ENCODE measurements around the gene TMEM91. TPM values are rescaled to one million over a fixed set of nuclear protein-coding genes. Genes with fewer than 3 reads are reported as not detected.
A peak's percentile ranks its signal among the peaks of the same experiment; 100 is the strongest.
"Not testable (repeated sequence)": the region's sequence is repeated elsewhere in the genome, so short reads cannot be mapped to it uniquely, and the experiment has no call there.

Gene TMEM91
- total RNA-seq, 1 donor from 2014 or later = 23.5 TPM

DNA sequence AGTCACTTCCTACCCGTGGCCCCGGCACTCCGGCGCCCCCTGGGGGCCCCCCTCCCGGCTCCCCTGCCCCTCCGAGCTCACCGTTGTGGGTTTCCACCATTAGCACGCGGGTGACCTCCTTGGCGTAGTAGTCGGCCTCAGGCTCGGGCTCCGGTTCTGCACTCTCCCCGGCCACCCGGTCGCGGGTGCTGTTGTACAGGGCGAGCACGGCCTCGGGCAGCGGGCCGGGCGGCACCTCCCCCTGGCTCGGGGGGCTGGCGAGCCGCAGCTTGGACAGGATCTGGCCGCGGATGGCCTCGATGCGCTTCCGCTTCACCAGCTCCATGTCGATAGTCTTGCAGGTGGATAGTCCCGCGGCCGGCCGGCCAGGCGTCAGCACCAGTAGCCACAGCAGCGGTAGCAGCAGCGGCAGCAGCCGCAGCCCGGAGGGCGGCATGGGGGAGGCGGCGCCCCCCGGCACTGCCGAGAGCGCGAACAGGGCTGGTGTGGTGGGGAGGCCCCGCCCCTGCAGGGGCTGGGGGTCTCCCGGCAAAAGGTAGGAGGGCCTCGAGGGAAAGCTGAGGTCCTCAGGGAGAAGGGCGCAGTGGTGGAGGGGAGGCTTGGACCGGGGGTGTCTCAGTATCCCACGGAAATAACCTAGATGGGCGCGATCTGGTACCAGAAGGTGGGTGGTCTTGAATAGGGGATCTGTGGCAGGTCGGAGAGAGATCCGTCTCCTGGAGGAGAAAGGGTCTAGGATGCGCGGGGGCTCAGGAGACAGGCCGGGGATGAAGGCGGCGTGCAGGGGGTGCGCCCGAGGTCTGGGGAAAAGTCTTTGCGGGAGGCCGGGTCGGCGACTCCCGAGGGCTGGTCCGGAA, 23.5 kb upstream of the TMEM91 start:
- DNase-seq (ENCODE audit: low spot score) = peak; percentile 81
- ATAC-seq = peak; percentile 8
- intact Hi-C loops (cut with DNase I) = no loop called here

DNA sequence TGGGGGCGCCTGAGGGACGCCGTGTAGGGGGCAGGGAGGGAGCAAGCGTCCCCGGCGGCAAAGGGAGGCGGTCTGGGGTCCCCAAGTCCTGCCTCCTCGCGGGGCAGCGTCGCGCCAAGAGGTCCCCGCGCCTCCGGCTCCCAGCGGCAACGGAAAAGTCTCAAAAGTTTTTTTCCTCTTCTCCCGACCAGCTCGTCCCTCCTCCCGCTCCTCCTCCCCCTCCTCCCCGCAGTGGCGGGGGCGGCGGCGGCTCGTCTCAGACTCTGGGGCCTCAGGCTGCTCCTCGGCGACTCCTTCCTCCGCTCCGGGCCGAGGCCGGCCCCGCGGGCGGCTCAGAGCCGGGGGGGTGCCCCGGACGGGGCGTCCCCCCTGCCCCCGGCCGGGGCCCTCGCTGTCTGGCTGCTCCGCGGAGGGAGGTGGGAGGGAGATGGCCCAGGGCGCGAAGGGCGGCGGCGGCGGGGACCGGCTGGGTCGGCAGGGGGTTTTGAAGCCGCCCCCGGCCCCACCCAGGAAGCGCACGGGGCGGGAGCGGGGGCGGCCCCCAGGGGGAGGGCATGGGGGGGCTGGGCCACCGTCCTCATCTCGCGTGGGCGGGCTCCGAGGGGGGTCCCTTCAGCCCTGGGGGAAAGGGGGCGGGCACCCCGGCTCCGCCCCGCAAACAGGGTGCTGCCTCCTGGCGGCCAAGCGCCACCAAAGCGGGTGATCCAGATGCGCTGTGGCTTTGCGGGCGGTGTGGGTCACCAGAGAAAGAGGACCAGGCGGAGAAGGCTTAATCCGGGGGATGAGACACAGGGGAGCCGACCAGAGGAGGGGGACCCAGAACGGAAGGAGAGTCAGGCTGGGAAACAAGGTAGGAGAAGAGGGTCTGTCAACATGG, 22.6 kb upstream of the TMEM91 start, which contains the start of gene TGFB1:
Gene TGFB1 (minus strand): TSS at position 457 of the 877 bp plus-strand sequence. CDS start 878 bp downstream, outside the sequence.
- ATAC-seq (peak; percentile 81), DNase-seq (ENCODE audit: low spot score) (peak; percentile 93)
- intact Hi-C loops (cut with DNase I) = no loop called here

DNA sequence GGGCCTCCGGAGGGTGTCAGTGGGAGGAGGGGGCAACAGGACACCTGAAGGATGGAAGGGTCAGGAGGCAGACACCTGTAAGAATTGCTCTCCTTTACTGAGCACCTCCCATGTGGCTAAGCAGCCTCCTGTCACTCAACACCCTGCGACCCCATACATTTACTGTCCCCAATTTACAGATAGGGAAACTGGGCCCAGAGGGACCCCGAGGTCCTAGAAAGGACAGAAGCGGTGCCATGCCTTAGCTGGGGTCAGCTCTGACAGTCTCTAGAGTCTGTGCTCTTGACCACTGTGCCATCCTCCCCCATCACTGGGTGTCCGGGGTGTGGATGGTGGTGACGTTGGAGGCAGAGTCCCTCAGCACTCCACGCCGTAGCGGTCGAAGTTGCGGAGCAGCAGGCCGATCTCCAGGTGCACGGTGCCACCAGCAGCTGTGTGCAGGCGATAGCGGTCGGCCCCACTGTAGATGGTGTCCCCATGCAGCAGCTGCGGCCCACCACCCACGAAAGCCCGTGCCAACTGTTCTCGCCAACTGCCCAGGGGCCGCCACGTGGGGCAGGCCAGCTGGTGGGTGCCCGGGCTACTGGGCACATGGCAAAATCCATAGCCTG, 21.9 kb upstream of the TMEM91 start:
- intact Hi-C loops (cut with DNase I) = no loop called here
- no peak for ATAC-seq
- DNase-seq (ENCODE audit: low spot score) = peak; percentile 64

DNA sequence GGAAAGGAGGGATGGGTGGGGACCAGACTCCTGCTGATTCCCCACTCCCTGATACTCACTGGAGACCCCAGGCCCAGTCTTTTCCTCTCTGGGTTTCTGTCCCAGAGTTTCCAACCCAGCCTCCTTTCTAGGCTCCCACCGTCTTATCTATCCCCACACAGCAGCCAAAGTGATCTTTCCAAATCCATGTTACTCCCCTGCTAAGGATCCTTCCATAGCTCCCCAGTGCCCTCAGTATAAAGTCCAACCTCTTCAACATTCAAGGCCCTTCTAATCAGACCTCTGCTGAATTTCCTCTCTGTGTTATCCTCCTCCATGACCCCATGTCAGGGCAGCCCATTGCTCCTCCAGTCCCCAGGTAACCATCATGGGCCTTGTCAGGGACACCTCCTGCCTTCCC, 21.3 kb upstream of the TMEM91 start:
- DNase-seq (ENCODE audit: low spot score) (no peak), ATAC-seq (no peak)
- intact Hi-C loops (cut with DNase I) = no loop called here

DNA sequence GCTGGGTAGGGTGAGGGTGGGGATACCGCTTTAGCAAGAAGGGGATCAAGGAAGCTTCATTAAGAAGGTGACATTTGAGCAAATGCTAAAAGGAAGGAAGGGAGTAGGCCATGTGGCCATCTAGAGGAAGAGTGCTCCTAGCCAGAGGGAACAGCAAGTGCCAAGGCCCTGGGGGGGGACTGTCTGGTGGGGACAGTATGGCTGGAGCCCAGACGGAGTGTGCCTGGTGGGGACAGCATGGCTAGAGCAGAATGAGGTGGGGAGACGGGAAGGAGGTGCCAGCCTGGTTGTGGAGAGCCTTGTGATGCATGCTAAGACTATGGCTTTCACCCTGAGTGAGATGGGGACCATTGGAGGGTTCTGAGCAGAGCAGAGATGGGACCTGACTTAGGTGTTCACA, 20.5 kb upstream of the TMEM91 start:
- intact Hi-C loops (cut with DNase I) = no loop called here
- no peak for ATAC-seq

DNA sequence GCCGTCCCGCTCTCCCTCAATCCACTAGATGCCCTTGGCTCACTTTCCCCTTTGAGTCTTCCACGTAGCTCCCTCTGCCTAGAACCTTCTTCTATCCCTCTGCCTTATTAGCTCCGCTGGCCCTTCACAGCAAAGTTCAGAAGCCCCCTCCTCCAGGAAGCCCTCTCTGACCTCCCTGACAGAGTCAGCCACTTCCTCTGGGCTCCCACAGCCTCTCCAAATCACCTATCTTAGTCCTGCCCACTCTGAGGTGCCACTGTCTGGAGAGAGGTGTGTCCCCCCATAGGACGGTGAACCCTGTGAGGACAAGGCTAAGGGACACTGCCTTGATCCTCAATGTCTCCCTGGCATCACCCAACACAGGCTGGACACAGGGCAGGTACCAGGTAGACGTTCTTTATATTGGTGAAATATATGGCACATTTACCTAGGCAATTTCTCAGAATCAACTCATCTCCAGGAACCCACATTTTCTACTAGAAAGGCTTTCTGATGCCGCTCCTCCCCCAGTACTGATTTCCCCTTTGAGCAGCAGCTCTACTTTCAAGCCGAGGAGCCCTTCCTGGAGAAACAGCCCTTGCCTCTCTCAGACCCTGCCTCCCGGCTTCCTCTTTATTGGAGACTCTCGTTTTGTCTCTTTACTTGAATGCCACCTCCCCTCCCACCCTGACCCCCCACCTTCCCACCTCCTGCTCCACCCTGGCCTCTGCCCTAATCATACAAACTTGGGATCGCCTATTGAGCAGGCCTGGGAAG, 19.2 kb upstream of the TMEM91 start:
- intact Hi-C loops (cut with DNase I) = no loop called here
- DNase-seq (ENCODE audit: low spot score) (no peak), ATAC-seq (no peak)

More for the DNA sequence above, 20.5 kb upstream of the TMEM91 start:
- no peak for DNase-seq (ENCODE audit: low spot score)

DNA sequence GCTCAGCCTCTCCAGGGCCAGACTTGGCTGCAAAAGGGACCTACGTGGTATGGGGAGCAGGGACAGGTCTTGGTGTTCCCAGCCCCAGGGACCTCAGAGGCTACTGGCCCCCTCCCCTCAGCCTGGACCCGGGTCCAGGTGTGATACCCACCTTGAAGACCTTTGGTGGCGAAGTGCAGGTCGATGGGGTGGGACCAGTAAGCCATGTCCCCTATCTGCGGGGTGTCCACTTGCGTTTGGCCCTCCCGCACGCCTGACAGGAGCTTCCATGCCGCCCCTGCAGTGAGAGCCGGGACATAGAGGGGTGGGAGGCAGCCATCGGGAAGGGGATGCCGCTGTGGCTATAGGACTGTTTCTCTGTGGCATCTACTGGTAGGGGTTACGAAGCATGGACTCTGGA, 18.6 kb upstream of the TMEM91 start:
- ATAC-seq = no peak
- DNase-seq (ENCODE audit: low spot score) = no peak
- intact Hi-C loops (cut with DNase I) = no loop called here

DNA sequence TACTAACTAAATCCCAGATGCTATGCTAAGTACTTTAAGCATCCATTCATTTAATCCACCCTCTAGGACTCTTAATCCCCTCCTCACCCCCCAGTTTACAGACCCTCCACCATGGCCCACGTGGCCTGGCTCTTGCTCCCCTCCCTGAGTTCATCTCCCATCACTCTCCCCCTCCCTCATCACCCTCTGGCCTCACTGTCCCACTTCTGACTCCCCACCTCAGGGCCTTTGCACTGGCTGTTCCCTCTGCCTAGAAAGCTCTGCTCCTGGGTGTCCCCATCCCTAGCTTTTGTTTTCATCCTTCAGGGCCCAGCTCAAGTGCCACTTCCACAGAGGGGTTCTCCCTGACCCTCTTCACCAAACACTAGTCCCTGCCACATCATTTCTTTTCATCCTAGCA, 16.6 kb upstream of the TMEM91 start:
- ATAC-seq (no peak), DNase-seq (ENCODE audit: low spot score) (no peak)
- intact Hi-C loops (cut with DNase I) = no loop called here

DNA sequence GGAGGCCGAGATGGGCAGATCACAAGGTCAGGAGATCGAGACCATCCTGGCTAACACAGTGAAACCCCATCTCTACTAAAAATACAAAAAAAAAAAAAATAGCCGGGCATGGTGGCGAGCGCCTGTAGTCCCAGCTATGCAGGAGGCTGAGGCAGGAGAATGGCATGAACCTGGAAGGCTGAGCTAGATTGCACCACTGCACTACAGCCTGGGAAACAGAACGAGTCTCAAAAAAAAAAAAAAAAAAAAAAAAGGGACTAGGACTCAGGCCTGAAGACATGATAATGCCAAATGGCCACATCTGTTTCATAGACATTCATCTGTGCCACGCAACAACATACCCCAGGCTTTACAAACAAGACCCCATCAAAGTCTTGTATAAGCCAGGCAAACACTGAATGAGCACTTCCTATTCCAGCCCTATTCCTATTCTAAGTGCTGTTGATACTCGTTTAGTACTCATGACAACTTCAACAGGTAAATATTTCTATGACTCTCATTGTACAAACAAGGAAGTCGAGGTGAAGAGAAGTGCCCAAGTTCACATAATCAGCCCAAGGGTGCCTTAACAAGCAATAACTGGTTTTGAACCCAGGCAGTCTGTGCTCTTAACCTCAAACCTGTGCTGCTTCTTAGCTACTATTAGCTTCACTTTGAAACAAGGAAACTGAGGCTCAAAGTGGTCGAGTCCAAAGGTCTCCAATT, 14.0 kb upstream of the TMEM91 start:
- intact Hi-C loops (cut with DNase I) = no loop called here
- no peak for DNase-seq (ENCODE audit: low spot score)
- ATAC-seq = no peak

DNA sequence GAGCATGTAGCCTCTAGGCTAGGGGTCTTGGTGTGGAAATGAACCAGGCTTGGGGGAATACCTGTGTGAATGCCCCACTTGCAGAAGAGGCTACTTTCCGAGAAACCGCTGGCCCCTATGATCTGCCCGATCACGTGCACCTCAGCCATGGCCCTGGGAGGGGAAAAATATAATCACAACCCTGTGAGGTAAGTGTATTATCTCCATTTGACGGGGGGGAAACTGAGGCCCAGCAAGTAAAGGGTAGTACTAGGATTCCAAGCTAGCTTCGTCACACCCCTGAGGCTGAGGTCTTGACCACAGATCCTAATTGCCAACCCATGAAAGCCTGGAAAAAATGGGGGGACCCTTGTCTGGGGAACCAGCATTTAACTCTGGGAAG, 13.0 kb upstream of the TMEM91 start:
- ATAC-seq (peak; percentile 6), DNase-seq (ENCODE audit: low spot score) (peak; percentile 63)
- intact Hi-C loops (cut with DNase I) = no loop called here

DNA sequence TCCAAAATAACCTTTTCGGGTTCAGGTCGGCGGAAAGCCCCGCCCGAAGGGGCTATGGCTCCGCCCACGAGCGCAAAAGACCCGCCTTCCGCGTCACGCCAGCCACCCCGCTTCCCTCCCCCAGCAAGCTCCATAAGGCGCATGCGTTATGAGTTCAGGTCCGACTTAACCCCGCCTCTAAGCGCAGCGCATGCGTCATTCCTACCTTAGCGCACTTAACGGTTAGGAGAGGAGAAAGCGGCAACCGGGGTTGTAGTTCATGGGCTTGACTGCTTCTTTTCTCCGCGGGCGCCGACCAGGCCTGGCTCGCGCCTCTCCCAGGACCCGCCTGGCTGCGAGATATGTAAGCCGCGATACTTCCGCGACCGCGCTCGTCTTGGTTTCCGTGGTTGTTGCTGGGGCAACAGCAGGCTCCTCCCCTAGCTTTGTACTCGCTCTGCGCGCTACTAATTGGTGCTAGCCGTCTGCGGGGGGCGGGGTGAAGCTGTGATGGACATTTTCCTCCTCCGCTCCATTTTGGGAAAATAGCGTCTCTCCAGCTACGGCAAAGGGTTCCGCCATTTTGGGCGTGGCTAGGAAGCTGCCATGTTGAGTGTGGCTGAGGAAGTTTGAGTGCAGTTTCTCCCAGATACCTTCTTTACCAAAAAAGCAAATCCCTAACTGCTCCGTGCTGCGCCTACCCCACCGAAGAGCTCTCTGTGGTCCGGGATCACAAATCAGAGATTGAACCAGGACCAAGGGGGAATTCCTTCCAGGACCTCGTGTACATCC, 12.4 kb upstream of the TMEM91 start, which contains the start of gene B9D2:
Gene B9D2 (minus strand): TSS at position 397 of the 771 bp plus-strand sequence. CDS start 630 bp downstream, outside the sequence.
- intact Hi-C loops (cut with DNase I) = no loop called here
- DNase-seq (ENCODE audit: low spot score) (peak; percentile 98), ATAC-seq (peak; percentile 98)

DNA sequence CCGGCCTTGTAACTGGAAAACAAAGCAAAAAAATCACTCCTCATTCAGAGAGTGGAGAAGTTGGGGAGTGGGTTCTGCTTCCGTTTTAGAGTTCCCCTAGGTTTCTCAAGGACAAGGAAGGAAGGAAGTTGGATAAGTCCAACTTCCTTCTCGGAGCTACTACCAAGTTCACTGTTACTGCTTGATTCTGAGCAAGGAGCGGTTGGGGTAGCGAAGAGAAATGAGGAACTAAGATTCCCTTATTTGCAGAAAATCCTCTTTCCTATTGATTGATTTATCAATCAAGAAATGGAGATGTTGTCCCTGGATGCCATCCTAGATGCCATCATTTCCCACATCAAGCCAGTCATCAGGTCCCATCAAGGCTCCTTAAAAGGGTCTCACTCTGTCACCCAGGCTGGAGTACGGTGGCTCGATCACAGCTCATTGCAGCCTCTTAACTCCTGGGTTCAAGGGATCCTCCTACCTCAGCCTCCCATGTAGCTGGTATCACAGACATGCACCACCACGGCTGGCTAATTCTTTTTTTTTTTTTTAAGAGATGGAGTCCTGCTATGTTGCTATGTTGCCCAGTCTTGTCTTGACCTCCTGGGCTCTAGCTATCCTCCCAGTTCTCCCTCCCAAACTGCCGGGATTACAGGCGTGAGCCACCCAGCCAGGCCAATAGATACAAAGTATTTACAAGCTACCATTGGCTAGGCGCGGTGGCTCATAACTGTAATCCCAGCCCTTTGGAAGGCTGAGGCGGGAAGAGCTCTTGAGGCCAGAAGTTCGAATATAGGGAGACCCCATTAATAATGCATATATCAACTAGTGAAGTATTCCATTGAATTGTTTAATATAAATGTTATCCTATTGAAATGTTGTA, 11.6 kb upstream of the TMEM91 start:
- DNase-seq (ENCODE audit: low spot score) (no peak), ATAC-seq (no peak)
- intact Hi-C loops (cut with DNase I) = no loop called here

DNA sequence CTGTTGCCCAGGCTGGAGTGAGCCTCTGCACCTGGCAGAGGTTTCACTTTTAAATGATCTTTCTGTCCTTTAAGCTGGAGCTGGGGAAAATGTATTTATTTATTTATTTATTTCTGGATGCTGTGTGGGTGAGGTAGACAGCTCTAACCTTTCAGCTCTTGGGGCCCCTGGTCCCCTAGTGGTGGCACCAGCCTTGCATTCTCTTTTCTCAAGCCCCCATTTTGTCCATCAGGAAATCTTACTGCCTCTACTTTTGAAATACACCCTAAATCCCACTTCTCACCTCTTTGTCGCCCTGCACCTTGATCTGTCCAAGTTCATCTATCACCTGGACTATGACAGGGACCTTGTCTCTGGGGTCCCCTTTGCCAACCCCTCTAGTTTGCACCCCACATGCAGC, 10.2 kb upstream of the TMEM91 start:
- no peak for DNase-seq (ENCODE audit: low spot score)
- intact Hi-C loops (cut with DNase I) = no loop called here
- no peak for ATAC-seq

DNA sequence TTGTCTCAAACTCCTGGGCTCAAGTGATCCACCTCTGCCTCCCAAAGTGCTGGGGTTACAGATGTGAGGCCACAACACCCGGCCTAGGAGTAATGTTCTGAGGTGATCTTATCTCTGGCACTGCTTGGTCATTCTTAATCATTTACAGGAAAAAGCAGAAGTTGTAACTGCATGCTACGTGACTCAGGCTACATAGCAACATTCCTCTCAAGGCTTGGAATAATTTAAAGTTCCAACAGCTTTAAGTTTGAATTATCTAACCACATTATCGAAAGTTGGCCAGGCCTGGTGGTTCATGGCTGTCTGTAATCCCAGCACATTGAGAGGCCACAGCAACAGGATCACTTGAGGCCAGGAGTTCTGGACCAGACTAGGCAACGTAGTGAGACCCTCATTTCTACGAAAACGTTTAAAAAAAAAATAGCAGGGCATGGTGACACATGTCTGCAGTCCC, 8.5 kb upstream of the TMEM91 start:
- intact Hi-C loops (cut with DNase I) = no loop called here
- ATAC-seq (no peak), DNase-seq (ENCODE audit: low spot score) (no peak)

DNA sequence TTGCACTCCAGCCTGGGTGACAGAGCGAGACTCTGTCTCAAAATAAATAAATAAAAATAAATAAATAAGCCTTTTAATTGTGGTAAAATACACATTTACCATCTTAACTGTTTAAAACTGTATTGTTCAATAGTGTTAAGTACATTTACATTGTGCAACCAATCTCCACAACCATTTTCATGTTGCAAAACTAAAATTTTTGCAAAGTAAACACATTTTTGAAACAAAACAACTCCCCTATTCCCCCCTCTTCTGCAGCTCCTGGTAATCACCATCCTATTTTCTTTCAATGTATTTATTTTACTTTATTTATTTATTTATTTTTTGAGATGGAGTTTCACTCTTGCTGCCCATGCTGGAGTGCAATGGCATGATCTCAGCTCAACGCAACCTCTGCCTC, 6.6 kb upstream of the TMEM91 start:
- intact Hi-C loops (cut with DNase I) = no loop called here
- no peak for DNase-seq (ENCODE audit: low spot score)
- no peak for ATAC-seq

DNA sequence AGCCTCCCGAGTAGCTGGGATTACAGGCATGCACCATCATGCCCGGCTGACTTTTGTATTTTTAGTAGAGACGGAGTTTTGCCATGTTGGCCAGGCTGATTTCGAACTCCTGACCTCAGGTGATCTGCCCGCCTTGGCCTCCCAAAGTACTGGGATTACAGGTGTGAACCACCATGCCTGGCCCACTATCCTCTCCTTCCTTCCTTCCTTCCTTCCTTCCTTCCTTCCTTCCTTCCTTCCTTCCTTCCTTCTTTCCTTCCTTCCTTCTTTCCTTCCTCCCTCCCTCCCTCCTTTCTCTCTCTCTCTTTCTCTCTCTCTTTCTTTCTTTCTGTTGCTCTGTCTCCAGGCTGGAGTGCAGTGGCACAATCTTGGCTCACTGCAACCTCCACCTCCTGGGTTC, 5.2 kb upstream of the TMEM91 start:
- ATAC-seq; intact Hi-C loops (cut with DNase I); DNase-seq (ENCODE audit: low spot score): not testable (repeated sequence)

Measured in sciatic nerve (tissue), 2 donors.